ENCODE data around the gene KIAA1671.
A peak's percentile ranks its signal among the peaks of the same experiment; 100 is the strongest.

The KIAA1671 gene

GRCh38 chr22:25110846-25111578, 158.5 kb downstream of the KIAA1671 start:
- Histone ChIP-seq H3K9ac (ENCODE audit: low read depth, low read length) (peak overlapping the region; percentile 59; the same call in 1 of the 2 replicates), H3K9me3 (ENCODE audit: control insufficient read depth, insufficient read depth, low read length) (no peaks in the 10 kb centered on the region), H3K36me3 (ENCODE audit: insufficient read depth, low read length) (no peaks in the 10 kb centered on the region; the same call in 1 of the 2 replicates), H3K4me1 (ENCODE audit: insufficient read depth, low read length) (peaks cover 27% of the 10 kb centered on the region)

- Histone ChIP-seq H3K9me3 (ENCODE audit: control insufficient read depth, insufficient read depth, low read length) (no peaks in the 10 kb centered on the region), H3K9ac (ENCODE audit: low read depth, low read length) (peak overlapping the region; percentile 61), H3K36me3 (ENCODE audit: insufficient read depth, low read length) (no peaks in the 10 kb centered on the region; the same call in 1 of the 2 replicates), H3K4me1 (ENCODE audit: insufficient read depth, low read length) (peaks cover 27% of the 10 kb centered on the region)
These were observed 159.3 kb downstream of the KIAA1671 start for GRCh38 chr22:25111579-25112517.

GRCh38 chr22:25112538-25113253, 160.2 kb downstream of the KIAA1671 start:
- H3K9ac ChIP-seq (ENCODE audit: low read depth, low read length): peak overlapping the region; percentile 61; the same call in 1 of the 2 replicates
- H3K36me3 ChIP-seq (ENCODE audit: insufficient read depth, low read length): no peaks in the 10 kb centered on the region; the same call in 1 of the 2 replicates

GRCh38 chr22:25113316-25113721, 160.8 kb downstream of the KIAA1671 start:
- Histone ChIP-seq H3K4me1 (ENCODE audit: insufficient read depth, low read length) (peaks cover 27% of the 10 kb centered on the region), H3K9ac (ENCODE audit: low read depth, low read length) (no peak overlapping the region), H3K36me3 (ENCODE audit: insufficient read depth, low read length) (no peaks in the 10 kb centered on the region; the same call in 1 of the 2 replicates), H3K9me3 (ENCODE audit: control insufficient read depth, insufficient read depth, low read length) (no peaks in the 10 kb centered on the region)

More at GRCh38 chr22:25112538-25113253, 160.2 kb downstream of the KIAA1671 start:
- H3K9me3 ChIP-seq (ENCODE audit: control insufficient read depth, insufficient read depth, low read length): no peaks in the 10 kb centered on the region
- H3K4me1 ChIP-seq (ENCODE audit: insufficient read depth, low read length): peaks cover 27% of the 10 kb centered on the region

- Histone ChIP-seq H3K4me1 (ENCODE audit: insufficient read depth, low read length) (peaks cover 29% of the 10 kb centered on the region), H3K9ac (ENCODE audit: low read depth, low read length) (no peak overlapping the region), H3K9me3 (ENCODE audit: control insufficient read depth, insufficient read depth, low read length) (no peaks in the 10 kb centered on the region)
These were observed 162.2 kb downstream of the KIAA1671 start for GRCh38 chr22:25114369-25115362.

GRCh38 chr22:25119609-25120008, 167.1 kb downstream of the KIAA1671 start:
- H3K9ac ChIP-seq (ENCODE audit: low read depth, low read length): no peak overlapping the region
- peaks cover 19% of the 10 kb centered on the region for H3K4me1 ChIP-seq (ENCODE audit: insufficient read depth, low read length)
- peaks cover 2% of the 10 kb centered on the region; the same call in 1 of the 2 replicates for H3K9me3 ChIP-seq (ENCODE audit: control insufficient read depth, insufficient read depth, low read length)
- H3K36me3 ChIP-seq (ENCODE audit: insufficient read depth, low read length): peaks cover 4% of the 10 kb centered on the region; the same call in 1 of the 2 replicates

More at GRCh38 chr22:25114369-25115362, 162.2 kb downstream of the KIAA1671 start:
- peaks cover 4% of the 10 kb centered on the region; the same call in 1 of the 2 replicates for H3K36me3 ChIP-seq (ENCODE audit: insufficient read depth, low read length)

- Histone ChIP-seq H3K36me3 (ENCODE audit: insufficient read depth, low read length) (peaks cover 4% of the 10 kb centered on the region; the same call in 1 of the 2 replicates), H3K9ac (ENCODE audit: low read depth, low read length) (no peak overlapping the region), H3K9me3 (ENCODE audit: control insufficient read depth, insufficient read depth, low read length) (peaks cover 2% of the 10 kb centered on the region; the same call in 1 of the 2 replicates), H3K4me1 (ENCODE audit: insufficient read depth, low read length) (peaks cover 14% of the 10 kb centered on the region)
These were observed 167.6 kb downstream of the KIAA1671 start for GRCh38 chr22:25120093-25120561.

- H3K9me3 ChIP-seq (ENCODE audit: control insufficient read depth, insufficient read depth, low read length): peaks cover 2% of the 10 kb centered on the region; the same call in 1 of the 2 replicates
- peaks cover 4% of the 10 kb centered on the region; the same call in 1 of the 2 replicates for H3K36me3 ChIP-seq (ENCODE audit: insufficient read depth, low read length)
- H3K4me1 ChIP-seq (ENCODE audit: insufficient read depth, low read length): peaks cover 12% of the 10 kb centered on the region
- H3K9ac ChIP-seq (ENCODE audit: low read depth, low read length): no peak overlapping the region
These were observed 168.3 kb downstream of the KIAA1671 start for GRCh38 chr22:25120761-25121212.

GRCh38 chr22:25122136-25122764, 169.7 kb downstream of the KIAA1671 start:
- H3K9me3 ChIP-seq (ENCODE audit: control insufficient read depth, insufficient read depth, low read length): peaks cover 2% of the 10 kb centered on the region; the same call in 1 of the 2 replicates
- H3K36me3 ChIP-seq (ENCODE audit: insufficient read depth, low read length): peaks cover 4% of the 10 kb centered on the region; the same call in 1 of the 2 replicates
- H3K4me1 ChIP-seq (ENCODE audit: insufficient read depth, low read length): peaks cover 12% of the 10 kb centered on the region
- no peak overlapping the region for H3K9ac ChIP-seq (ENCODE audit: low read depth, low read length)

- Histone ChIP-seq H3K36me3 (ENCODE audit: insufficient read depth, low read length) (peaks cover 4% of the 10 kb centered on the region; the same call in 1 of the 2 replicates), H3K9ac (ENCODE audit: low read depth, low read length) (no peak overlapping the region), H3K4me1 (ENCODE audit: insufficient read depth, low read length) (peaks cover 12% of the 10 kb centered on the region), H3K9me3 (ENCODE audit: control insufficient read depth, insufficient read depth, low read length) (peaks cover 2% of the 10 kb centered on the region; the same call in 1 of the 2 replicates)
These were observed 171.2 kb downstream of the KIAA1671 start for GRCh38 chr22:25123677-25124076.

GRCh38 chr22:25125693-25126357, 173.3 kb downstream of the KIAA1671 start:
- no peaks in the 10 kb centered on the region for H3K36me3 ChIP-seq (ENCODE audit: insufficient read depth, low read length)
- peaks cover 2% of the 10 kb centered on the region; the same call in 1 of the 2 replicates for H3K9me3 ChIP-seq (ENCODE audit: control insufficient read depth, insufficient read depth, low read length)
- no peak overlapping the region for H3K9ac ChIP-seq (ENCODE audit: low read depth, low read length)
- peaks cover 8% of the 10 kb centered on the region; the same call in 1 of the 2 replicates for H3K4me1 ChIP-seq (ENCODE audit: insufficient read depth, low read length)

- Histone ChIP-seq H3K4me1 (ENCODE audit: insufficient read depth, low read length) (peaks cover 7% of the 10 kb centered on the region; the same call in 1 of the 2 replicates), H3K9ac (ENCODE audit: low read depth, low read length) (no peak overlapping the region), H3K36me3 (ENCODE audit: insufficient read depth, low read length) (no peaks in the 10 kb centered on the region), H3K9me3 (ENCODE audit: control insufficient read depth, insufficient read depth, low read length) (peaks cover 2% of the 10 kb centered on the region; the same call in 1 of the 2 replicates)
These were observed 174.0 kb downstream of the KIAA1671 start for GRCh38 chr22:25126510-25126909.
